GM21360 (cell line): ENCODE results near the gene SNX30.

Experiments used
- ATAC-seq: cut with Tn5 transposase; IDR thresholded peaks from one replicate; pipeline ENCODE4 v1.9.1; 2021; ENCODE audit warnings: mild to moderate bottlenecking, moderate library complexity; ENCODE audit not compliant: unreplicated experiment

The SNX30 gene

GRCh38 chr9:112752334-112753125 lies 2.0 kb downstream of the SNX30 start:
- ATAC-seq, result no peak

GRCh38 chr9:112753725-112754124 lies 3.2 kb downstream of the SNX30 start:
- ATAC-seq, result no peak

- ATAC-seq, result no peak
Measured at GRCh38 chr9:112754578-112754977, 4.0 kb downstream of the SNX30 start.

- no peak for ATAC-seq
Measured at GRCh38 chr9:112755016-112755427, 4.5 kb downstream of the SNX30 start.

- no peak for ATAC-seq
Measured at GRCh38 chr9:112755675-112756074, 5.1 kb downstream of the SNX30 start.

- no peak for ATAC-seq
Measured at GRCh38 chr9:112757282-112757883, 6.8 kb downstream of the SNX30 start.

GRCh38 chr9:112757940-112758339 lies 7.4 kb downstream of the SNX30 start:
- ATAC-seq, result no peak

- ATAC-seq, result no peak
Measured at GRCh38 chr9:112760821-112761220, 10.3 kb downstream of the SNX30 start.

GRCh38 chr9:112761912-112762655 lies 11.5 kb downstream of the SNX30 start:
- ATAC-seq, result no peak

- ATAC-seq, result no peak
Measured at GRCh38 chr9:112762726-112763518, 12.4 kb downstream of the SNX30 start.

- no peak for ATAC-seq
Measured at GRCh38 chr9:112764344-112764743, 13.8 kb downstream of the SNX30 start.

- no peak for ATAC-seq
Measured at GRCh38 chr9:112764837-112765236, 14.3 kb downstream of the SNX30 start.

GRCh38 chr9:112765281-112765680 lies 14.7 kb downstream of the SNX30 start:
- no peak for ATAC-seq

- no peak for ATAC-seq
Measured at GRCh38 chr9:112771359-112772214, 21.0 kb downstream of the SNX30 start.

- no peak for ATAC-seq
Measured at GRCh38 chr9:112772215-112772509, 21.6 kb downstream of the SNX30 start.

GRCh38 chr9:112772551-112772950 lies 22.0 kb downstream of the SNX30 start:
- ATAC-seq, result no peak

- ATAC-seq, result peak; percentile 45
Measured at GRCh38 chr9:112774006-112774996, 23.7 kb downstream of the SNX30 start.

GRCh38 chr9:112777914-112778313 lies 27.4 kb downstream of the SNX30 start:
- no peak for ATAC-seq

- ATAC-seq, result no peak
Measured at GRCh38 chr9:112780450-112781036, 30.0 kb downstream of the SNX30 start.
